HEK293T (cell line): Measurements from ENCODE around the gene PCBP2.

Source experiments
- ARNT ChIP-seq: fragments of 450-650 bp; IDR thresholded peaks from 2 replicates; pipeline ENCODE4 v1.6.1; 2017; ENCODE audit warnings: mild to moderate bottlenecking
- CTBP1 ChIP-seq: fragments of 450-650 bp; IDR thresholded peaks from 2 replicates; pipeline ENCODE4 v1.6.1; 2016; ENCODE audit warnings: borderline replicate concordance
- FOXM1 ChIP-seq: fragments of 450-650 bp; IDR thresholded peaks from 2 replicates; pipeline ENCODE4 v1.6.1; 2017; ENCODE audit warnings: mild to moderate bottlenecking, borderline replicate concordance
- L3MBTL2 ChIP-seq: fragments of 450-650 bp; conservative IDR thresholded peaks from 2 replicates; pipeline ENCODE4 v1.6.1; 2016; ENCODE audit warnings: mild to moderate bottlenecking
- PKNOX1 ChIP-seq: fragments of 450-650 bp; IDR thresholded peaks from 2 replicates; pipeline ENCODE4 v1.6.1; 2016
- SUZ12 ChIP-seq: fragments of 450-650 bp; IDR thresholded peaks from 2 replicates; pipeline ENCODE4 v1.6.1; 2016; ENCODE audit warnings: mild to moderate bottlenecking
- ZNF384 ChIP-seq: fragments of 450-650 bp; IDR thresholded peaks from 2 replicates; pipeline ENCODE4 v1.6.1; 2016

GRCh38 chr12:53443955-53444354 lies 7.9 kb upstream of the PCBP2 start:
- no peak for TF ChIP-seq SUZ12
- TF ChIP-seq L3MBTL2, result no peak
- no peak for TF ChIP-seq ZNF384
- TF ChIP-seq ARNT, result no peak
- no peak for TF ChIP-seq FOXM1
- no peak for TF ChIP-seq PKNOX1
- no peak for TF ChIP-seq CTBP1
